Measurements from ENCODE around the gene PEPD.

The PEPD gene

GRCh38 chr19:33447336-33448158, 74.0 kb downstream of the PEPD start:
- no peak overlapping the region for H3K4me3 ChIP-seq (ENCODE audit: low read depth, low read length)
- TF ChIP-seq, protein P1, sequence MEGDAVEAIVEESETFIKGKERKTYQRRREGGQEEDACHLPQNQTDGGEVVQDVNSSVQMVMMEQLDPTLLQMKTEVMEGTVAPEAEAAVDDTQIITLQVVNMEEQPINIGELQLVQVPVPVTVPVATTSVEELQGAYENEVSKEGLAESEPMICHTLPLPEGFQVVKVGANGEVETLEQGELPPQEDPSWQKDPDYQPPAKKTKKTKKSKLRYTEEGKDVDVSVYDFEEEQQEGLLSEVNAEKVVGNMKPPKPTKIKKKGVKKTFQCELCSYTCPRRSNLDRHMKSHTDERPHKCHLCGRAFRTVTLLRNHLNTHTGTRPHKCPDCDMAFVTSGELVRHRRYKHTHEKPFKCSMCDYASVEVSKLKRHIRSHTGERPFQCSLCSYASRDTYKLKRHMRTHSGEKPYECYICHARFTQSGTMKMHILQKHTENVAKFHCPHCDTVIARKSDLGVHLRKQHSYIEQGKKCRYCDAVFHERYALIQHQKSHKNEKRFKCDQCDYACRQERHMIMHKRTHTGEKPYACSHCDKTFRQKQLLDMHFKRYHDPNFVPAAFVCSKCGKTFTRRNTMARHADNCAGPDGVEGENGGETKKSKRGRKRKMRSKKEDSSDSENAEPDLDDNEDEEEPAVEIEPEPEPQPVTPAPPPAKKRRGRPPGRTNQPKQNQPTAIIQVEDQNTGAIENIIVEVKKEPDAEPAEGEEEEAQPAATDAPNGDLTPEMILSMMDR (IDR thresholded peaks at IDR 0.05; ENCODE audit: borderline replicate concordance, insufficient read depth, low read depth, low read length), result no peak

DNA sequence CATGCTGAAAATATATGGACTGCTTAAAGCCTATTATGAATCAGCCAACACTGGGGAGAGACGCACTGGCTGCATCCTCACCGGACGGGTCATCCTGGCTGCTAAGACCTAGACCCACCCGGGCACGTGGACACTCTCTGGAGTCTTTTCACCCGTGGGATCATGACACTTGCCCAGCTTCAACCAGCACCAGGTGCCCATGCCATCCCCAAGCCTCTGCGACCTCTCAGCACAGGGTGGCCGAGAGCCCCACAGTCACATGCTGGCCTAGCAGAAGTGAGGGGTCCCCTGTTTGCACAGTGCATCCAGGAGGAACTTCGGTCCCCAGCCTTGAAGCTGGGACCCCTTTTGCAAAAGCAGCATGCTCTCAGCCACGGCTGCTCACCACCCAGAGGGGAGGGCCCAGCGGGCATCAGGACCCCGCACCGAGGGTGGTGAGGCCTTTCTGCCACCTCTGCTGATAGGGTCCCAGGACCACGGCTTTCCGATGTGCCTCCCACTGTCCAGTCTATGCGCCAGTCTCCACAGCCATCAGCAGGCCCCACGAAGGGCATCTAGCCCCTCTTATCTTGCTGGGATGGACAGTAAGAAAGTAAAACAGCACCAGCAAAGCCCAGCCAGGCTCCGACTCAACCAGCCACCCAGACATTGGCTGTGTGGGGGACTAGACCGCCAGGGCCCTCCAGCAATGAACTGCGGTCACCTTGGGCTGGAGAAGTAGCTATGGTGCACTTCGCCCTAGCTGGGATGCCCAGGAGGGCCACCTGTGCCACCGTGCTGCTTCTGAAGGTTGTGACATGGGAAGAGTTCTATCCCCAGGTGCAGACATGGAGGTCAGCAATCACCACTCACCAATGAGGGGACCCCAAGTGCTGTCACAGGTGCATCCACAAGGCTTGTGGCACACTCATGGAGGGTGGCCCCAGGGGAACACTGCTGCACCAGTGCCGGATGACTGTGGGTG, 75.0 kb downstream of the PEPD start:
- H3K4me3 ChIP-seq (ENCODE audit: low read depth, low read length), result no peak overlapping the region
- TF ChIP-seq, protein P1 (IDR thresholded peaks at IDR 0.05; ENCODE audit: borderline replicate concordance, insufficient read depth, low read depth, low read length), result no peak

GRCh38 chr19:33445442-33446329, 75.9 kb downstream of the PEPD start:
- H3K4me3 ChIP-seq (ENCODE audit: low read depth, low read length), result no peak overlapping the region
- TF ChIP-seq, protein P1 (IDR thresholded peaks at IDR 0.05; ENCODE audit: borderline replicate concordance, insufficient read depth, low read depth, low read length), result no peak

- H3K4me3 ChIP-seq (ENCODE audit: low read depth, low read length), result no peak overlapping the region
- TF ChIP-seq, protein P1 (IDR thresholded peaks at IDR 0.05; ENCODE audit: borderline replicate concordance, insufficient read depth, low read depth, low read length), result no peak
Measured at GRCh38 chr19:33444562-33445441, 76.8 kb downstream of the PEPD start.

- TF ChIP-seq, protein P1 (IDR thresholded peaks at IDR 0.05; ENCODE audit: borderline replicate concordance, insufficient read depth, low read depth, low read length), result no peak
- H3K4me3 ChIP-seq (ENCODE audit: low read depth, low read length), result no peak overlapping the region
Measured at GRCh38 chr19:33443638-33444561, 77.7 kb downstream of the PEPD start.

Measured in GM12875 (cell line).